ENCODE results near the gene BICD2.

GRCh38 chr9:92715488-92716231 is 49.0 kb downstream of the BICD2 start:
- TF ChIP-seq, protein P1, sequence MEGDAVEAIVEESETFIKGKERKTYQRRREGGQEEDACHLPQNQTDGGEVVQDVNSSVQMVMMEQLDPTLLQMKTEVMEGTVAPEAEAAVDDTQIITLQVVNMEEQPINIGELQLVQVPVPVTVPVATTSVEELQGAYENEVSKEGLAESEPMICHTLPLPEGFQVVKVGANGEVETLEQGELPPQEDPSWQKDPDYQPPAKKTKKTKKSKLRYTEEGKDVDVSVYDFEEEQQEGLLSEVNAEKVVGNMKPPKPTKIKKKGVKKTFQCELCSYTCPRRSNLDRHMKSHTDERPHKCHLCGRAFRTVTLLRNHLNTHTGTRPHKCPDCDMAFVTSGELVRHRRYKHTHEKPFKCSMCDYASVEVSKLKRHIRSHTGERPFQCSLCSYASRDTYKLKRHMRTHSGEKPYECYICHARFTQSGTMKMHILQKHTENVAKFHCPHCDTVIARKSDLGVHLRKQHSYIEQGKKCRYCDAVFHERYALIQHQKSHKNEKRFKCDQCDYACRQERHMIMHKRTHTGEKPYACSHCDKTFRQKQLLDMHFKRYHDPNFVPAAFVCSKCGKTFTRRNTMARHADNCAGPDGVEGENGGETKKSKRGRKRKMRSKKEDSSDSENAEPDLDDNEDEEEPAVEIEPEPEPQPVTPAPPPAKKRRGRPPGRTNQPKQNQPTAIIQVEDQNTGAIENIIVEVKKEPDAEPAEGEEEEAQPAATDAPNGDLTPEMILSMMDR (IDR thresholded peaks at IDR 0.05; ENCODE audit: low read depth, low read length, poor library complexity, severe bottlenecking): no peak
- no peak for TF ChIP-seq EZH2phosphoT487 (IDR thresholded peaks at IDR 0.05; ENCODE audit: borderline replicate concordance, low read length)
